ENCODE data around the gene PNO1. TPM values are rescaled to one million over a fixed set of nuclear protein-coding genes. Genes with fewer than 3 reads are reported as not detected.
A peak's percentile ranks its signal among the peaks of the same experiment; 100 is the strongest.

Gene PNO1
- total and polyA plus RNA-seq, 9 of the 15 experiments (the other 6 are each of a cell fraction or from before 2014, with no cell fraction given) = 11.8 to 81.7 (median 41.1) TPM

- no peak for TF ChIP-seq ZBTB5 (IDR thresholded peaks at IDR 0.05)
- no peak for TF ChIP-seq SFPQ (IDR thresholded peaks at IDR 0.05; ENCODE audit: low read depth, low read length)
- TF ChIP-seq U2AF1 (optimal IDR thresholded peaks at IDR 0.05; ENCODE audit: low read depth, low read length) = no peak
- TF ChIP-seq NR3C1 (CRISPR knock-in tag; IDR thresholded peaks at IDR 0.05) = no peak
- TF ChIP-seq ZBTB12 (CRISPR knock-in tag; IDR thresholded peaks at IDR 0.05) = no peak
- no peak for TF ChIP-seq RBM17 (IDR thresholded peaks at IDR 0.05; ENCODE audit: borderline replicate concordance, low read depth, low read length)
- no peak for TF ChIP-seq ZNF217 (CRISPR knock-in tag; IDR thresholded peaks at IDR 0.05)
- TF ChIP-seq TAF15 (IDR thresholded peaks at IDR 0.05; ENCODE audit: low read depth, low read length) = no peak
- TF ChIP-seq HMGXB4 (CRISPR knock-in tag; IDR thresholded peaks at IDR 0.05) = 0 out of 2 replicates have a peak, but pooled peaks have one; percentile 21
- TF ChIP-seq MIER1 (IDR thresholded peaks at IDR 0.05; ENCODE audit: low read depth) = no peak
- TF ChIP-seq LEF1 (IDR thresholded peaks at IDR 0.05) = no peak
- no peak for TF ChIP-seq NFYB (IDR thresholded peaks at IDR 0.05; ENCODE audit: extremely low read depth, insufficient read length)
- no peak for TF ChIP-seq PML (IDR thresholded peaks at IDR 0.05; ENCODE audit: low read length)
- no peak for TF ChIP-seq PHF20 (IDR thresholded peaks at IDR 0.05; ENCODE audit: partially characterized antibody)
- TF ChIP-seq CXXC5 (CRISPR knock-in tag; IDR thresholded peaks at IDR 0.05) = peak; percentile 60
- TF ChIP-seq ZNF165 (CRISPR knock-in tag; IDR thresholded peaks at IDR 0.05; ENCODE audit: borderline replicate concordance) = no peak
- TF ChIP-seq L3MBTL2 (IDR thresholded peaks at IDR 0.05) = no peak
- no peak for TF ChIP-seq SMARCC2 (IDR thresholded peaks at IDR 0.05; ENCODE audit: low read depth)
- TF ChIP-seq HDAC1 (IDR thresholded peaks at IDR 0.05) = no peak
- TF ChIP-seq GATA2 (CRISPR knock-in tag; IDR thresholded peaks at IDR 0.05) = no peak
- TF ChIP-seq KLF6 (CRISPR knock-in tag; IDR thresholded peaks at IDR 0.05; ENCODE audit: borderline replicate concordance) = no peak
- TF ChIP-seq POLR2AphosphoS2 (IDR thresholded peaks at IDR 0.05; ENCODE audit: low read length) = no peak
- no peak for TF ChIP-seq SMARCB1 (IDR thresholded peaks at IDR 0.05; ENCODE audit: insufficient read length, low read depth)
These were observed 35.6 kb upstream of the PNO1 start (continued) for GRCh38 chr2:68121873-68122679.
